Hematopoietic multipotent progenitor cell treated with erythropoietin and hydrocortisone succinate and interleukin-3 and kit ligand, for 4 days (in vitro differentiated cells): ENCODE data around the gene CACNA1F.

Experiments
- DNase-seq: peaks from one replicate; pipeline ENCODE4 v3.0.0-alpha.2; 2015

CACNA1F gene

DNA sequence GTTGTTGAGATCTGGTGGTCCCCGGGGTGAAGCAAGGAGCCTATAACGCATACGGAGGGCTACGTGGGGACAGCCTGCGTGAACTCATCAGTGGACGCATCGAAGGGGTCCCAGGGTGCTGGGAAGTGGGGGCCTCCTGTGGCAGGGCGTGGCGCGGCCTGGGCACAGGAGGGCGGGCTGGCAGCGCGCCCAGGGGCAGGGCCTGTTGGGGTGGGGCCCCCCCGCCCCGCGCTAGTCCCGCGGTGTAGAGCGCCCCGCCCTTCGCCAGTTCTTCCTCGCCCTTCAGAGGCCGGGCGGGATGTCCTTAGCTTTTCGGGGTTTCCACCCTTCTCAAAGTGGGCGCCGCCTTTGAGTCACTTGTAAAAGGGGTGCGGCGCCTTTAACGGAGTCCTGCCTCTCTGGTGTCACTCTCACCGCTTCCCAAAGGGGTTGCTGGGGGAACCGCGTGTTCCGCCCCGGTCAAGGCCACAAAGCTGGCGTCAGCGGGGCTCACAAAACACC is 60.8 kb downstream of the CACNA1F start:
- peak; percentile 96 for DNase-seq

DNA sequence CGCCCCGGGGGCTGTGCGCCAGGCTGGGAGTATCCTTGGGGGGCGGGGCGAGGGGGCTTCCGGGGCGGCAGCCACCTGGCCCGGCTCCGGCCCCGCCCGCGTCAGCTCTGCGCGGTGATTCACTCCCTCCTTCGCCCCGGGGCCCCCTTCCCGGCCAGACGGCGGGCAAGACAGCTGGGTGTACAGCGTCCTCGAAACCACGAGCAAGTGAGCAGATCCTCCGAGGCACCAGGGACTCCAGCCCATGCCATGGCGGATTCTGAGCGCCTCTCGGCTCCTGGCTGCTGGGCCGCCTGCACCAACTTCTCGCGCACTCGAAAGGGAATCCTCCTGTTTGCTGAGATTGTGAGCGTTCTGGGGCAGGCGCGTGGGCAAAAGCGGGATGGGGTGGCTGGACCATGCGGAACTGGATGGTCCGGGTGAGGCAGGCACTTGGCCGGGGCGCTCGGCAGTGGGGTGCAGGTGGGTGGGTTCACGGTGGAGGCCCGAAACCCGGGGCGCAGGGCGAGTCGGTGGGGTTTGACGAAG is 61.3 kb downstream of the CACNA1F start, which contains the start of gene PLP2:
Gene PLP2, plus strand, starts transcription at position 147 of the 528 bp plus-strand sequence. Its CDS starts 103 bp downstream, at position 250.
- DNase-seq, result peak; percentile 76

DNA sequence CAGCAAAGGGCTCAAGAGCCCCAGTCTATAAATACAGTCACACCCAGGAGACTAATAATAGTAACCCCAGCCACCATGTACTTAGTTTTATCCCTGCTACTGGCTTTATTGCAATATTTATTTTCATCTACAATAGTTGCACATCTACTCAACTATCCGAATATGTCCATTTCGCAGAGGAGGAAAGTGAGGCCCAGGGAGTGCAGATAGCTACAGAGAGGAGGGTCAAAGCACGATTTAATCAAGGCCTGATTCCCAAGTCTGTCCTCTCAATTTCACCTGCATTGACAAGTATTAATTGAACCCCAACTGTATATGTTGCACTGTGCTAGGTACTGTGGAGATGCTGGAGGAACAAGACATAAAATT is 65.4 kb downstream of the CACNA1F start:
- no peak for DNase-seq

DNA sequence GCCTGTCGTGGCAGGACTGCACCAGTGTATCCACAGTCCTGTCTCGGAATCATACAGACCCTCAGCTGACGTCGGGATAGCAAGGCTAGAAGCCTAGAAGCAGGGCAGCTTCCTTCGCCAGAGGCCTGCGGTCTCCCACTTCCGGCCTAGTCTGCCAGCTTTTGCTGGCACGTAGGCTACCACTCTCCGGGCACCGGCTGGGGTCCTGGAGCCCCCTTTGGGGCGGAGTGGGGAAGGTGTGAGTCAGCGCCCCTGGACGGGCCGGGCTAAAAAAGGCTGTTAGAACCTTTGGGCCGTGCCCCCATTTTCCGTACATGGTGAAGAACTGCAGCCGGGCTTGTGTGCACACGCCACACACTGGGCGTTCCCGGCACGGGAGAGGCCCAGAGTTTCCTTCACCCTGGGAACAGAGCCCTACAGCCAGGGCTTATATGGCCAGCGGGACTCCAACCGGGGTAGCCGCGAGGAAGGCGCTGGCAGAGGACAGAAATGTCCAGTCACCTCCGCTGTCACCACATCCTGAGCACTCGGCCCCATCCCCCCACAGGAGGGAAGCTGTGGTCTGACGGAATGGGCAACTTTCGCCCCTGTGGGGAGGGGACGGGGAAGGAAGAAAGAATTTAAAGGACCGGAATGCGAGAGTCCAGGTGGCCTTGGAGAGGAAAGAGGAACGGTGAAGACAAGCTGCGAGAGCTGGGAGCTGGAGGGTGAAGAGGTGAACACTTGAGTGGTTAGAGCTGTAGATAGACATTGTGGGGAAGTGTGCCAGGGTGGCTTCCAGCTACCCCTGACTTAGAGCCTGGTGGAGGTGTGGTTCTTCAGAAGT is 66.0 kb downstream of the CACNA1F start:
- peak; percentile 96 for DNase-seq

DNA sequence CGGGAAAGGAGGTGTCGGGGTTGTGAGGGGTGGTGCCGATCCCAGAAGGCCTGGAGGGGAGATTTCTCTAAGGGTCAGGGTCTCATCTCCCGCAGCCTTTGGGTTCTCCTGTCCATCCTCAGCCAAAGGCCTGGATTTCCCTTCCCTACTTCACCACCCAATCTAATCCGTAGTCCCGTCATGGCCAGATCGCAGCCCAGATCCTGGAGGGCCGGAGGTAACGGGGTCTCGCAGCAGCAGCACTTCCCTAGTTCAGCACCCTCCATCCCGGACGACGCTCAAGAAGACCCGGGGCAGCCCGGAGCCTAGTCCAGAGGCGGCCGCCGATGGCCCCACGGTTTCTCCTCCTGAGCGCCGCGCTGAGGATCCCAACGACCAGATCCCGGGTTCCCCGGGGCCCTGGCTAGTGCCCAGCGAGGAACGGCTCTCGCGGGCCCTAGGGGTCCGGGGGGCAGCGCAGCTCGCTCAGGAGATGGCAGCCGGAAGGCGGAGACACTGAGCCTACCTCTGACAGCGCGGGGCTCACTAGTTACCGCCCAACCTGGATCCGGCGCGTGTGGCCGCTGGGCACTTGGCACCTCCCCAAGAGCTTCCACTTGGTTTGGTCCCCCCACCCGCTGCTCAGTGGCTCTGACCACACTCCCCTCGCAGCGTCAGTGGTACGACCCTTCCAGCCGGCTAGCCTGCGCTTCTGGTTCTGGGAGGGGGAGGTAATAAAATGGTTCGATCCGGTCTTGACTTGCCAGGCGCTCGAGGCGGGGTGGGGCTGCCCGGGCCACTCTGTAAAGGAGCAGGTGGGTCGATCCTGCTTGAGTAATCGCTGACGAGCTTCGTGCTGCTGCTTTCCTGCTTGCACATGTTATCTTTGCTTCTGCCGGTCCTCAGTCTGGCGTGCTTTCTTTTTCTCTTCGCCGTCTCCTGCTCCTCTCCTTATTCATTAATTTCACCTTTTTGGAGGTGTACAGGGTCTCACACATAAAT is 66.9 kb downstream of the CACNA1F start:
- DNase-seq, result peak; percentile 96

DNA sequence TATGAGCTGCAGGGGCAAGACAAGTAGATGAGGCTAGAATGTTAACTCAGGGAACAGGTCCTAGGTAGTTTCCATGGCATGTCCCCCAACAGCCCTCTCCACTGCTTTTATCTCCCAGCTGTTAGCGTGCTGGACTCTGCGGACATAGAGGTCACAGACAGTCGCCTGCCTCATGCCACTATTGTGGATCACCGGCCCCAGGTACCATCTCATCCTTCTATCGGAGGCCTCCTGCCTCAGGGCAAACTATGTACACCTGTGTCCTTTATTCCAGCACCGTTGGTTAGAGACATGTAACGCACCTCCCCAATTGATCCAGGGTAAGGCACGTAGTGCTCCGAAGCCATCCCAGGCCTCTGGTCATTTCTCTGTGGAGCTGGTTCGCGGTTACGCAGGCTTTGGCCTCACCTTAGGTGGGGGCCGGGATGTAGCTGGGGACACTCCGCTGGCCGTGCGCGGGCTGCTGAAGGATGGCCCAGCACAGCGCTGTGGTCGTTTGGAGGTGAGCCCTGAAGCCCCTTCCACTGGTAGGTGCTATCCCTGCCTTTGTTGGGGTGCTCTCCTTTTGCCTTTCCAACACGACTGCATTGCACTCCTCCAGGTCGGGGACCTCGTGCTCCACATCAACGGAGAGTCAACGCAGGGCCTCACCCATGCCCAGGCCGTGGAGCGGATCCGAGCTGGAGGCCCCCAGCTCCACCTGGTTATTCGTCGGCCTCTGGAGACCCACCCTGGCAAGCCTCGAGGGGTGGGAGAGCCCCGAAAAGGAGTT is 68.4 kb downstream of the CACNA1F start:
- no peak for DNase-seq

DNA sequence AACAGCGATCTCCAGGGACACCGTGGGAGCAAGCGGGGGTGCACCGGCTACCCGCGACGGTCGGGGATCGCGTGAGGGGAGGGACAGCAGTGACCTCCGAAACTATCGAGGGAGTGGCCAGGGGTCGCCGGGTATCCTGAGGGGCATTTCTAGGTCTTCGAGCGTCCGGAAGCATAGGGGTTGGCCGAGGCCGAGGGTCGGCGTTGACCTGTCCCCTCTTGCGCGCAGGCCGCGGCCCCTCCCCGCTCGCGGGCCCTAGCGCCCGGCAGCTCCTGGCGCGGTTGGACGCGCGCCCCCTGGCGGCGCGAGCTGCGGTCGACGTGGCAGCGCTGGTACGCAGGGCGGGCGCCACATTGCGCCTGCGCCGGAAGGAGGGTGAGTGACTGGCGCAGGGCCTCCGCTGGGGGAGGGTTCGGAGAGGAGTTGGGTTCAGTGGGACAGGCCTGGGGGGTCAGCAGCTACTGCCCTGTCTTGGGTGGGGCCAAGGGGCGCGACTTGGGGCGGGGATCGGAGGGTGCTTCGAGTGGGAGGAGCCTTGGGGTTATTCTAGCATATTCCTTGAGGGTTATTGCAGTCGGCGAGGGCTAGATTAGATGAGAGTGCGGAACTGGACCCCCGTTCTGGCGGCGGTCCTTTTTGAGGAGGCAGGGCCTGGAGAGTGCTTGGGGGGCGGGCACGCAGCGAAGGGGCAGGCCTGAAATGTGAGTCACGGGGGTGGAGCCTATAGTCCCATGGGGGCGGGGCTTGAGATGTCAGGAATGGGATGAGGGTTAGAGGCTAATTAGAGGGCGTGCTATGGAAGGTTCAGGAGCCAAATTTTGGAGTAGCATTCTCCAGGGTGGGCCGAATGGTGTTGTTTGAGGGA is 69.4 kb downstream of the CACNA1F start:
- peak; percentile 96 for DNase-seq

DNA sequence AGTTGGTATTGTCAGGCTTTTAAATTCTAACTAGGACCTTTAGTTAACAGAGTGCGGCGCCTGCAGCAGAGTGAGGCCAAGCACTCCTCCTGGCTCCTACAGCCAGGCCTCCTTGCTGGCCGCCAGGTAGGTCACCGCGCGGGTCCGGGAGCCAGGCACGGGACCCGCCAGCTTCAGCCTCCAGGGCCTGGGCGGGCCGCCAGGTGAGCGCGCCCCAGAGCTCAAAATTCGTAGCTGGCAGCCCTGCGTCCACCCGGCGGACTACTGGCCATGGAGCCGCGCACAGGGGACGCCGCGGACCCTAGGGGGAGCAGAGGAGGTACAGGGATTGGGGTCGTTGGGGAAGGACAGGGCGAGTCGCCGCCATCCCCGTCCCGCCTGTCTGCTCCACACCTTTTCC is 70.5 kb downstream of the CACNA1F start, which contains the start of gene MAGIX:
Gene MAGIX, plus strand, starts transcription at position 139 of the 400 bp plus-strand sequence. Its CDS starts 132 bp downstream, at position 271.
- no peak for DNase-seq

DNA sequence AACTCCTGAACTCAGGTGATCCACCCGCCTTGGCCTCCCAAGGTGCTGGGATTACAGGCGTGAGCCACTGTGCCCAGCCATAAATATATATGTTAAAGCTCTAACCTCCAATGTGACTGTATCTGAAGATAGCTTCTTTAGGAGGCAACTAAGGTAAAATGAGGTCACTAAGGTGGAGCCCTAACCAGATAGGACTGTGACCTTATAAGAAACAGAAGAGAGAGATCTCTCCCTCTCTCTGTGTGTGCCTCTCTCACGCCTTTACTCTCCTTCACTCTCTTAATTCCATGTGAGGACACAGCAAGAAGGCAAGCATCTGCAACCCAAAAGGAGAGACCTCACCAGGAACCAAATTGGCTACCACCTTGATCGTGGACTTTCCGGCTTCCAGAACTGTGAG is 71.5 kb downstream of the CACNA1F start:
- no peak for DNase-seq

DNA sequence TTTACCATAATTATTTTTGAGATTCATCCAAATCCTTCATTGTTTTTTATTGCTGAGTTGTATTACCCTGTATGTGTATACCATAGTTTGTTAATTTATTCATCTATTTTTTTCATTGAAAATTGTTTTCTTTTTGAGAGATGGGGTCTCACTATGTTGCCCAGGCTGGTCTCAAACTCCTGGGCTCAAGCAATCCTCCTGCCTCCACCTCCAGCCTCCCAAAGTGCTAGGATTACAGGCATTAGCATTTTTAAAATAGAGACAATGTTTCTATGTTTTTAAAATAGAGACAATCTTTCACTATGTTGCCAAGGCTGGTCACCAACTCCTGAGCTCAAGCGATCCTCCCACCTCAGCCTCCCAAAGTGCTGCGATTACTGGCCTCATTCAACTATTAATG is 72.2 kb downstream of the CACNA1F start:
- no peak for DNase-seq

DNA sequence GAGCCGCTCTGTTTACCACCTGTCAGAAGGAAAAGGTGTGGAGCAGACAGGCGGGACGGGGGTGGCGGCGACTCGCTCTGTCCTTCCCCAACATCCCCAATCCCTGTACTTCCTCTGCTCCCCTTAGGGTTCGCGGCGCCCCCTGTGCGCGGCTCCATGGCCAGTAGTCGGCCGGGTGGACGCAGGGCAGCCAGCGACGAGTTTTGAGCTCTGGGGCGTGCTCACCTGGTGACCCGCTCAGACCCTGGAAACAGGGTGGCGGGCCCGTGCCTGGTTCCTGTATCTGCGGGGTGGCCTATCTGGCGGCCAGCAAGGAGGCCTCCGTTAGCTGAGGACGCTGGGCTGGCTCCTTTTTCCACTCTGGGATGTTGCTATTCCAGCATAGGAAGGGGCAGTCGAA is 75.9 kb downstream of the CACNA1F start:
- no peak for DNase-seq

DNA sequence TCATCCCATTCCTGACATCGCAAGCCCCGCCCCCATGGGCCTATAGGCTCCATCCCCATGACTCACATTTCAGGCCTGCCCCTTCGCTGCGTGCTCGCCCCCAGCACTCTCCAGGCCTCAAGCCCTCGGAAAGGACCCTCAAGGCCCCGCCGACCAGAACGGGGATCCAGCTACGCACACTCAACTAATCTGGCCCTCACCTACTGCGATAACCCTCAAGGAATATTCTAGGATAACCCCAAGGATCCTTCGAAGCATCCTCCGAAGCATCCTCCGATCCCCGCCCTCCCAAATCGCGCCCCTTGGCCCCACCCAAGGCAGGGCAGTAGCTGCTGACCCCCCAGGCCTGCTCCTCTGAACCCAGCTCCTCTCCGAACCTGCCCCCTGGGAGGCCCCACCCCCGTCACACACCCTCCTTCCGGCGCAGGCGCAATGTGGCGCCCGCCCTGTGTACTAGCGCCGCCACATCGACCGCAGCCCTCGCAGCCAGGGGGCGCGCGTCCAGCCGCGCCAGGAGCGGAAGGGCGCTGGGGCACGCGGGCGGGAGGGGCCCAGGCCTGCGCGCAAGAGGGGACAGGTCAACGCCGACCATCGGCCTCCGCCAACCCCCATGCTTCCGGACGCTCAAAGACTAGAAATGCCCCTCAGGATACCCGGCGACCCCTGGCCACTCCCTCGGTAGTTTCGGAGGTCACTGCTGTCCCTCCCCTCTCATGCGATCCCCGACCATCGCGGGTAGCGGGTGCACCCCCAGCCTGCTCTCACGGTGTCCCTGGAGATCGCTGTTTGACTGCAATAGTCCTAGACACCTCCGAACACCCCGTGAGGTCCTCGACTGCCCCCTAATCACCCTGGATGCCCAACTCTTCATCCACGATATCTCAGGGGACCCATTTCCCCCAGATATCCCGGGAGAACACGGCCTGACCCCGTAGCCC is 77.0 kb downstream of the CACNA1F start:
- peak; percentile 94 for DNase-seq

DNA sequence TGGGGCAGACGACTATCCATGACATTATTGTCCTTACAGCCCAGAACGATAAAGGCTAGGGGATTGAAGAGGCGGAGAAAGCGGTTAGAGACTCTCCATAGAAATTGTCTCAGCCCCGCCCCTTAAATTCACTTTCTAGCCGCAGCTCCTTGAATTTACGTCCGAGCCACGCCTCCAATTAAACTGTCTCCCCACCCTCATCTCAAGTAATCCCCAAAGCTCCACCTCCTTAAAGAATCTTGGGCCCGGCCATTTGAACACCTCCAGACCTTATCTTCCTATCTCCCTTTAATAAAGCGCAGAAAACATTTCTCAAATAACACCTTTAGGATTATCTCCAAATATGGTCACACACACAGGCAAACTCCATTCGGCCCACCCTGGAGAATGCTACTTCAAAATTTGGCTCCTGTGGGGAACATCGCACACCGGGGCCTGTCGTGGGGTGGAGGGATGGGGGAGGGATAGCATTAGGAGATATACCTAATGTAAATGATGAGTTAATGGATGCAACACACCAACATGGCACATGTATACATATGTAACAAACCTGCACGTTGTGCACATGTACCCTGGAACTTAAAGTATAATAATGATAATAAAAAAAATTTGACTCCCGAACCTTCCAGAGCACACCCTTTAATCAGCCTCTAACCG is 77.8 kb downstream of the CACNA1F start:
- peak; percentile 97 for DNase-seq
